HepG2 (cell line): ENCODE results near the gene VWCE. TPM values are rescaled to one million over a fixed set of nuclear protein-coding genes. Genes with fewer than 3 reads are reported as not detected.

ENCODE experiments used
- BRD4 ChIP-seq: sonication (generic); formaldehyde crosslinking; IDR thresholded peaks from 2 replicates; pipeline ENCODE4 v1.4.0; 2020; ENCODE audit warnings: missing genetic modification reagents
- IKZF1 ChIP-seq: fragments of 450-650 bp; IDR thresholded peaks from 2 replicates; pipeline ENCODE4 v1.7.1; 2016
- MYNN ChIP-seq: sonication (generic); formaldehyde crosslinking; IDR thresholded peaks from 2 replicates; pipeline ENCODE4 v1.4.0; 2020; ENCODE audit warnings: mild to moderate bottlenecking, low read depth, missing genetic modification reagents
- NFYB ChIP-seq: sonication (generic); formaldehyde crosslinking; IDR thresholded peaks from 2 replicates; pipeline ENCODE4 v1.4.0; 2020; ENCODE audit warnings: missing genetic modification reagents
- POLR2A ChIP-seq, 2 experiments: IDR thresholded peaks; 2 replicates each; pipeline ENCODE4 v1.6.1; 2011; ENCODE audit warnings: low read depth in 2 of 2, low read length in 2 of 2, mild to moderate bottlenecking in 1 of 2, moderate library complexity in 1 of 2; ENCODE audit not compliant: insufficient read depth in 1 of 2
- RAD21 ChIP-seq: fragments of 450-650 bp; formaldehyde crosslinking; IDR thresholded peaks from 2 replicates; pipeline ENCODE4 v1.5.0; 2020; ENCODE audit warnings: mild to moderate bottlenecking
- SMAD1 ChIP-seq: sonication (generic); formaldehyde crosslinking; IDR thresholded peaks from 2 replicates; pipeline ENCODE4 v1.4.0; 2020; ENCODE audit warnings: missing genetic modification reagents, low read depth, mild to moderate bottlenecking, borderline replicate concordance
- TRIM24 ChIP-seq: sonication (generic); formaldehyde crosslinking; IDR thresholded peaks from 2 replicates; pipeline ENCODE4 v1.8.0; 2022; ENCODE audit warnings: mild to moderate bottlenecking, missing genetic modification reagents
- ZC3H13 ChIP-seq: sonication (generic); formaldehyde crosslinking; IDR thresholded peaks from 2 replicates; pipeline ENCODE4 v1.8.1; 2023; ENCODE audit warnings: mild to moderate bottlenecking, missing genetic modification reagents, moderate library complexity
- ZFP82 ChIP-seq: sonication (generic); formaldehyde crosslinking; IDR thresholded peaks from 2 replicates; pipeline ENCODE4 v1.5.1; 2020; ENCODE audit warnings: mild to moderate bottlenecking, missing genetic modification reagents, borderline replicate concordance
- ZFX ChIP-seq: sonication (generic); formaldehyde crosslinking; IDR thresholded peaks from 2 replicates; pipeline ENCODE4 v1.4.0; 2020; ENCODE audit warnings: mild to moderate bottlenecking, low read depth, missing genetic modification reagents, moderate library complexity
- ZKSCAN5 ChIP-seq: sonication (generic); formaldehyde crosslinking; IDR thresholded peaks from 2 replicates; pipeline ENCODE4 v1.5.1; 2020; ENCODE audit warnings: mild to moderate bottlenecking, missing genetic modification reagents
- ZNF33A ChIP-seq: sonication (generic); formaldehyde crosslinking; IDR thresholded peaks from 2 replicates; pipeline ENCODE4 v1.5.1; 2020; ENCODE audit warnings: missing genetic modification reagents, mild to moderate bottlenecking, moderate library complexity, borderline replicate concordance
- ZNF556 ChIP-seq: sonication (generic); formaldehyde crosslinking; IDR thresholded peaks from 2 replicates; pipeline ENCODE4 v1.4.0; 2020; ENCODE audit warnings: mild to moderate bottlenecking, missing genetic modification reagents, borderline replicate concordance
- ZNF616 ChIP-seq: sonication (generic); formaldehyde crosslinking; IDR thresholded peaks from 2 replicates; pipeline ENCODE4 v1.5.0; 2020; ENCODE audit warnings: low read depth, mild to moderate bottlenecking, missing genetic modification reagents
- polyA plus RNA-seq, 8 experiments: library from polyadenylated mRNA; depleted of rRNA in 3 of 8; stranded (reverse) in 7 of 8; unstranded in 1 of 8; fragments of >200 nt; fragmentation: Illumina TruSeq in 4 of 8; extraction: Trizol in 4 of 8; gene quantifications; 2 replicates each; pipeline versions ENCODE4 v1.2.1 to v1.2.3, GENCODE V29; 2011 to 2016; ENCODE audit warnings: low read depth in 4 of 8, missing spikeins in 1 of 8, mixed read lengths in 1 of 8; ENCODE audit not compliant: insufficient read depth in 1 of 8
- total RNA-seq, 5 experiments: library from RNA; depleted of rRNA; stranded (reverse); fragments of >200 nt; fragmentation: Illumina TruSeq; extraction: Trizol; gene quantifications; 2 replicates each; pipeline ENCODE4 v1.2.3, GENCODE V29; 2016; ENCODE audit warnings: low read depth in 1 of 5
- TF ChIP-seq, protein P1 (sequence below): sonication (generic); formaldehyde crosslinking; IDR thresholded peaks from 2 replicates; pipeline ENCODE4 v1.8.1; 2023; ENCODE audit warnings: mild to moderate bottlenecking, inconsistent platforms, moderate library complexity, missing genetic modification reagents, borderline replicate concordance
- TF ChIP-seq, protein P2 (sequence below): conservative IDR thresholded peaks from 2 replicates; pipeline ENCODE4 v1.6.1; 2018; ENCODE audit warnings: missing genetic modification reagents
- TF ChIP-seq, protein P3 (sequence below): sonication (generic); formaldehyde crosslinking; conservative IDR thresholded peaks from 2 replicates; pipeline ENCODE4 v1.8.1; 2023; ENCODE audit warnings: missing genetic modification reagents
- TF ChIP-seq, protein P4 (sequence below): sonication (generic); formaldehyde crosslinking; IDR thresholded peaks from 2 replicates; pipeline ENCODE4 v1.4.0; 2020; ENCODE audit warnings: missing genetic modification reagents, low read depth, mild to moderate bottlenecking, borderline replicate concordance
- TF ChIP-seq, protein P5 (sequence below): sonication (generic); formaldehyde crosslinking; IDR thresholded peaks from 2 replicates; pipeline ENCODE4 v1.8.0; 2022; ENCODE audit warnings: missing genetic modification reagents, low read depth, mild to moderate bottlenecking, borderline replicate concordance
- TF ChIP-seq, protein P6 (sequence below): sonication (generic); formaldehyde crosslinking; IDR thresholded peaks from 2 replicates; pipeline ENCODE4 v1.5.0; 2020; ENCODE audit warnings: missing genetic modification reagents, mild to moderate bottlenecking, borderline replicate concordance

Gene VWCE
- total and polyA plus RNA-seq, 2 of the 13 experiments (the other 11 are each of a cell fraction or from before 2014, with no cell fraction given), result 27.6 to 58.3 TPM

DNA sequence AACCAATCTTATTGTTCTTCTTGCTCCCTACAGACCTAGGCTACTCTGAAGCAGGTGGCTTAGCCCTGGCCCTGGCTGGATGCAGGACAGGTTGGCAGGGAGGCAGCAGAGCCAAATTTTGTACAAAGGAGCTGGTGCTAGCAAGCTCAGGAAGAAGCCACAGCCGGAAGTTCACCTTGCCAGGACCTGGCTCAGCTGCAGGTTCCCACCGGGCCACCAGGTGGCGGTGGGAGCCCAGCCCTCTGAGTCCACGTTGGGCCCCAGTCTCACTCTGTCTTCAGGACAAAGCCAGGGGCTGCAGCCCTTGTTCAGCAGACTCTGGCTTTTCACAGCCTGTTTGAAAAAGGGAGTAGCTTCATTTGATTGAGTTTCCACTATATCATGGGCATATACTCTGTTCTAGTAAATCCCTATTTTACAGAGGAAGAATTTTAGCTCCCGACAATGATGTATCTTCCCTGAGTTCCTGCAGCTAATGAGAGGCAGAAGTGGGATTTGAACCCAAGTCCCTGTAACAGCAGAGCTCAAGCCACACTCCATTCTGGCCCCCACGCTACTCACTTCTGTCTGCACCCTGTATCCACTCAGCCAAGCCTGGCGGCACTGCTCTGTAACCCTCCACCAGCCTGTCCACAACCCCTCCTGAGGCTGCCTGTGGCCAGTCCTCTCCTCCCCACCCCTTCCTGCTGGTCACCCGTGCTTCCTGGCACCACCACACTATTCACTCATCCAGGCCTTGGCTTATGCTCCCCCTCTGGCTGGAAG lies 41.2 kb upstream of the VWCE start (continued):
- TF ChIP-seq, protein P1, sequence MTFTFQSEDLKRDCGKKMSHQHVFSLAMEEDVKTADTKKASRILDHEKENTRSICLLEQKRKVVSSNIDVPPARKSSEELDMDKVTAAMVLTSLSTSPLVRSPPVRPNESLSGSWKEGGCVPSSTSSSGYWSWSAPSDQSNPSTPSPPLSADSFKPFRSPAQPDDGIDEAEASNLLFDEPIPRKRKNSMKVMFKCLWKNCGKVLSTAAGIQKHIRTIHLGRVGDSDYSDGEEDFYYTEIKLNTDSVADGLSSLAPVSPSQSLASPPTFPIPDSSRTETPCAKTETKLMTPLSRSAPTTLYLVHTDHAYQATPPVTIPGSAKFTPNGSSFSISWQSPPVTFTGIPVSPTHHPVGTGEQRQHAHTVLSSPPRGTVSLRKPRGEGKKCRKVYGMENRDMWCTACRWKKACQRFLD (CRISPR knock-in tag), result no peak
- TF ChIP-seq SMAD1 (no peak), MYNN (no peak), IKZF1 (no peak), BRD4 (CRISPR knock-in tag) (no peak), NFYB (CRISPR knock-in tag) (no peak), TRIM24 (CRISPR knock-in tag) (no peak), ZFP82 (no peak), ZNF616 (CRISPR knock-in tag) (no peak), ZNF556 (CRISPR knock-in tag) (peak; percentile 99), POLR2A (IDR thresholded peaks at IDR 0.05; ENCODE audit: insufficient read depth in 1 of 2, low read depth in 2 of 2, low read length in 2 of 2) (peak; percentile 13 to 50; a peak in 2 of 4 replicates), RAD21 (CRISPR knock-in tag) (peak; percentile 97), ZFX (peak; percentile 51; the same call in 1 of the 2 replicates), ZC3H13 (no peak), ZKSCAN5 (CRISPR knock-in tag) (no peak), ZNF33A (CRISPR knock-in tag) (no peak)
- TF ChIP-seq, protein P2, sequence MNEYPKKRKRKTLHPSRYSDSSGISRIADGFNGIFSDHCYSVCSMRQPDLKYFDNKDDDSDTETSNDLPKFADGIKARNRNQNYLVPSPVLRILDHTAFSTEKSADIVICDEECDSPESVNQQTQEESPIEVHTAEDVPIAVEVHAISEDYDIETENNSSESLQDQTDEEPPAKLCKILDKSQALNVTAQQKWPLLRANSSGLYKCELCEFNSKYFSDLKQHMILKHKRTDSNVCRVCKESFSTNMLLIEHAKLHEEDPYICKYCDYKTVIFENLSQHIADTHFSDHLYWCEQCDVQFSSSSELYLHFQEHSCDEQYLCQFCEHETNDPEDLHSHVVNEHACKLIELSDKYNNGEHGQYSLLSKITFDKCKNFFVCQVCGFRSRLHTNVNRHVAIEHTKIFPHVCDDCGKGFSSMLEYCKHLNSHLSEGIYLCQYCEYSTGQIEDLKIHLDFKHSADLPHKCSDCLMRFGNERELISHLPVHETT (CRISPR knock-in tag), result no peak
- TF ChIP-seq, protein P3, sequence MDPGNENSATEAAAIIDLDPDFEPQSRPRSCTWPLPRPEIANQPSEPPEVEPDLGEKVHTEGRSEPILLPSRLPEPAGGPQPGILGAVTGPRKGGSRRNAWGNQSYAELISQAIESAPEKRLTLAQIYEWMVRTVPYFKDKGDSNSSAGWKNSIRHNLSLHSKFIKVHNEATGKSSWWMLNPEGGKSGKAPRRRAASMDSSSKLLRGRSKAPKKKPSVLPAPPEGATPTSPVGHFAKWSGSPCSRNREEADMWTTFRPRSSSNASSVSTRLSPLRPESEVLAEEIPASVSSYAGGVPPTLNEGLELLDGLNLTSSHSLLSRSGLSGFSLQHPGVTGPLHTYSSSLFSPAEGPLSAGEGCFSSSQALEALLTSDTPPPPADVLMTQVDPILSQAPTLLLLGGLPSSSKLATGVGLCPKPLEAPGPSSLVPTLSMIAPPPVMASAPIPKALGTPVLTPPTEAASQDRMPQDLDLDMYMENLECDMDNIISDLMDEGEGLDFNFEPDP (CRISPR knock-in tag), result no peak
- TF ChIP-seq, protein P4, sequence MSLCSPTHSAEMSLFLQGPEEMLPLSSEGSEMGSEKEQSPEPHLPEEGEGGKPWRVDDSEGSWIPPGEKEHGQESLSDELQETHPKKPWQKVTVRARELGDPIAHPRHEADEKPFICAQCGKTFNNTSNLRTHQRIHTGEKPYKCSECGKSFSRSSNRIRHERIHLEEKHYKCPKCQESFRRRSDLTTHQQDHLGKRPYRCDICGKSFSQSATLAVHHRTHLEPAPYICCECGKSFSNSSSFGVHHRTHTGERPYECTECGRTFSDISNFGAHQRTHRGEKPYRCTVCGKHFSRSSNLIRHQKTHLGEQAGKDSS (CRISPR knock-in tag), result no peak
- TF ChIP-seq, protein P5, sequence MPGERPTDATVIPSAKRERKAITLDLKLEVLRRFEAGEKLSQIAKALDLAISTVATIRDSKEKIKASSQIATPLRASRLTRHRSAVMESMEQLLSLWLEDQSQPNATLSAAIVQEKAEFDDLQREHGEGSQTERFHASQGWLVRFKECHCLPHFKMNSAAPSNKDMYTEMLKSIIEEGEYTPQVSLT (CRISPR knock-in tag), result no peak
- TF ChIP-seq, protein P6, sequence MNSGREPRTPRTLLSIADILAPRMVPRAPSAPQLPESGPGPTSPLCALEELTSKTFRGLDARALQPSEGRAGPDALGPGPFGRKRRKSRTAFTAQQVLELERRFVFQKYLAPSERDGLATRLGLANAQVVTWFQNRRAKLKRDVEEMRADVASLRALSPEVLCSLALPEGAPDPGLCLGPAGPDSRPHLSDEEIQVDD (CRISPR knock-in tag), result no peak
